Measurements from ENCODE around the gene AP1B1.
"Not testable (repeated sequence)": the region's sequence is repeated elsewhere in the genome, so short reads cannot be mapped to it uniquely, and the experiment has no call there.

Gene AP1B1

DNA sequence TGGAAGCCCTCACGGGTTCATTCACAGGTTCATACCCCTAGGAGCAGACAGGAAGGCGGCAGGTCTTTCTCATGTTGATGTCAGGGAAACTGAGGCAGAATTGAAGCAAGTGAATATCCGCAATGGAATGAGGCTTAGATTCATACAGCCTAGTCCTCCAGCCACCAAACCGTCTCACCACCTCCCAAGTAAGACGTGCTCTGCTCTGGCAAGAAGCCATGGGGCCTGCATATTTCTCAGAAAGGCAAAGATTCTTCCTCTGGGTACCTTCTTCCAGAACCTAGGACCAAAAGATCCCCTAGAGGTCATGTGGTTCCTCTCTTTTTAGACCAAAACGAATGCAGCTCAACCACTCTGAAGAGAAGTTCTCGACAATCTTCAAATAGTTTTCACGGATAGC lies 1.7 kb downstream of the AP1B1 start:
- no peaks in the 10 kb centered on the region for H3K9me3 ChIP-seq (ENCODE audit: control insufficient read depth, insufficient read depth, low read length)
- no peaks in the 10 kb centered on the region for H3K27me3 ChIP-seq (ENCODE audit: control insufficient read depth, insufficient read depth, low read length)
- H3K9ac ChIP-seq (ENCODE audit: low read depth, low read length): no peak overlapping the region
- H3K27ac ChIP-seq (ENCODE audit: low read depth, low read length): no peak overlapping the region
- H3K4me3 ChIP-seq (ENCODE audit: low read depth, low read length): no peak overlapping the region
- H3K36me3 ChIP-seq (ENCODE audit: control insufficient read depth, insufficient read depth, low read length): peaks cover 16% of the 10 kb centered on the region; the same call in 1 of the 2 replicates
- peaks cover 4% of the 10 kb centered on the region; the same call in 1 of the 2 replicates for H3K4me1 ChIP-seq (ENCODE audit: control insufficient read depth, insufficient read depth, low read length)

DNA sequence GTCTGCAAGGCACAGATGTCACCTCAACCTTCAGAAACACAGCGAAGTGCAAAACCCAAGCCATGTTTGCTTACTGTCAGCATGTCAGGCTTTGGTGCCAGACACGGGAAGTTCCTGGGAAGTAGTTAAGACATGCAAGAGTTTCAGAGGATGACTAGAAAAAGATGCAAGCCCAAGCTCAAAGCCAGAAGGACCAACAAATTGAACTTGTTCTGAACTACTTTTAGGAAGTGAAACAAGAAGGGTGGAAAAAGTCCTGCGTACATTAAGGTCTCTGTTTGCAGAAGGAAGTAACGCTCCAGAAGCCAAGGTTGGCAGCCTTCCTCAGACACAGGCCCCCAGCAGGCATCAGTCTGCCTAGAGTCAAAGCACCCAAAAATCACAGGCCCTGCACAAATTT lies 2.6 kb downstream of the AP1B1 start:
- H3K36me3 ChIP-seq (ENCODE audit: control insufficient read depth, insufficient read depth, low read length): peaks cover 16% of the 10 kb centered on the region; the same call in 1 of the 2 replicates
- no peak overlapping the region for H3K9ac ChIP-seq (ENCODE audit: low read depth, low read length)
- no peaks in the 10 kb centered on the region for H3K9me3 ChIP-seq (ENCODE audit: control insufficient read depth, insufficient read depth, low read length)
- H3K27me3 ChIP-seq (ENCODE audit: control insufficient read depth, insufficient read depth, low read length): no peaks in the 10 kb centered on the region
- no peak overlapping the region for H3K4me3 ChIP-seq (ENCODE audit: low read depth, low read length)
- H3K4me1 ChIP-seq (ENCODE audit: control insufficient read depth, insufficient read depth, low read length): peaks cover 4% of the 10 kb centered on the region; the same call in 1 of the 2 replicates
- H3K27ac ChIP-seq (ENCODE audit: low read depth, low read length): no peak overlapping the region

DNA sequence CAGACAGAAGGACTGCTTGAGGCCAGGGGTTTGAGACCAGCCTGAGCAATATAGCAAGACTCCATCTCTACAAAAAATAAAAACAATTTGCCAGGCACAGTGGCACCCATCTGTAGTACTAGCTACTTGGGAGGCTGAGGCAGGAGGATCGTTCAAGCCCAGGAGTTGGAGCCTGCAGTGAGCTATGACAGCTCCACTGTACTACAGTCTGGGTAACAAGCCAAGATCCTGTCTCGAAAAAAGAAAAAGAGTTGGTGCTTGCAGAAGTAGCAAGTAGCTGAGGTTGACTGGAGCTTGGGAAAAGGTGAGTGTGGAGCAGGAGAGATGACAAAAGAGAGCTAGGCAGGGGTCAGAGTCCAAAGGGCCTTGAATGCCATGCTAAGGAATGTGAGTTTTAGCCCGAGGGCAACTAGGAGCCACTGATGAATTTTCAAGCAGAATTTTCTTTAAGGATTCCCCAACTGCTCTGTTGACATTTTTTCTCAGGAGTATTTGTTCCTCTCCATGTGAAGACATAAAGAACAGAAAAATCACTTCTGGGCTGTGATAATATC lies 3.1 kb downstream of the AP1B1 start:
- Histone ChIP-seq H3K9me3 (ENCODE audit: control insufficient read depth, insufficient read depth, low read length) (no peaks in the 10 kb centered on the region), H3K27me3 (ENCODE audit: control insufficient read depth, insufficient read depth, low read length) (no peaks in the 10 kb centered on the region), H3K4me3 (ENCODE audit: low read depth, low read length) (no peak overlapping the region), H3K9ac (ENCODE audit: low read depth, low read length) (no peak overlapping the region), H3K4me1 (ENCODE audit: control insufficient read depth, insufficient read depth, low read length) (peaks cover 4% of the 10 kb centered on the region; the same call in 1 of the 2 replicates), H3K36me3 (ENCODE audit: control insufficient read depth, insufficient read depth, low read length) (peaks cover 16% of the 10 kb centered on the region; the same call in 1 of the 2 replicates), H3K27ac (ENCODE audit: low read depth, low read length) (no peak overlapping the region)

DNA sequence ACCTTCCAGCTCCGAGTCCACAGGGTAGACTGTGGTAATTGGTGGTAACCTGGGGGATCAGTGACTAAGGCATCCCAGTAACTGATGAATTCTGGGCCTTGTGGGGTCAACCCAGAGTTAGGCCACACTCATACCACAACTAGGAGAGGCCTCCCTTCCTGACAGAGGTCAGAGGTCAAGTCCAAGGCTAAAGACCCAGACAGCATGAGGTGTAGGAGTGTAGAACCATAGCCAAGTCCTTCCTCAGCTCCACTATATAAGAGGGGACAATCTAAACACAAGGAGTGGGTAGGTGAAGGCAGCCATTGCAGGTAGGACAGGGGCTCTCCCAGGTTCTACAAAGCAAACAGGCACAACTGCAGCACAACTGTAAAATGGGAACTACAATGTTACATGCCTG lies 4.6 kb downstream of the AP1B1 start:
- no peak overlapping the region for H3K4me3 ChIP-seq (ENCODE audit: low read depth, low read length)
- no peaks in the 10 kb centered on the region for H3K27me3 ChIP-seq (ENCODE audit: control insufficient read depth, insufficient read depth, low read length)
- H3K9ac ChIP-seq (ENCODE audit: low read depth, low read length): no peak overlapping the region
- peaks cover 16% of the 10 kb centered on the region; the same call in 1 of the 2 replicates for H3K36me3 ChIP-seq (ENCODE audit: control insufficient read depth, insufficient read depth, low read length)
- H3K4me1 ChIP-seq (ENCODE audit: control insufficient read depth, insufficient read depth, low read length): peaks cover 4% of the 10 kb centered on the region; the same call in 1 of the 2 replicates
- H3K27ac ChIP-seq (ENCODE audit: low read depth, low read length): no peak overlapping the region
- H3K9me3 ChIP-seq (ENCODE audit: control insufficient read depth, insufficient read depth, low read length): no peaks in the 10 kb centered on the region

DNA sequence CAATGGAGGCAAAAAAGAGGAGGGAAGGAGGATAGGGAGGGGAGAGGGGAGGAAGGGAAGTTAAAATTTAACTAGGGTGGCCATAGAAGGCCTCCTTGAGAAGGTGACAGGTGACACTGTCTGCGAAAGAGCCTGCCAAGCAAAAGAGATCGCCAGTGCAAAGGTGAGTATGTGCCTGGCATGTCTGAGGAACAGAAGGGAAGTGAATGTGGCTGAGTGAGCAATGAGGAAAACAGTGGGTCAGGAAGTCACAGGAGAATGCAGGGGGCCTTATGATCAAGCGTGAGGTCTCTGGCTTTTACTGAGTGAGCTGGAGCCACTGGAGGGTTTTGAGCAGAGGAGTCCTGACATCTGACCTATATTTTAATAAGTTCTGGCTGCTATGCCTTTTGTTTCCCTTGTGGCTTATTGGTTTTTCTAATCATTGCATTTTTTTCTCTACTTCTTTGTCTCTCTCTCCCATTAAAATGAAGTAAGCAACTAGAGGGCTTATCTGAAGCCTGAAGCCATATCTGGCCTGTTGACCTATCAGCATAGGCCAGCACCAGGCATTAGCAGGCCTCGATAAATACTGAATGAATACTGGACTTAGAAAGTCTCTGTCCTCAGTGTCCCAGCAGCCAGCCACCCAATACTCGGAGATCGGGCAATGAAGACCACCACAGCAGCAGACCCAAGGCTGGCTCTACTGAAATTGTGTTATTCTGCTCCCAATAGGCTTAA lies 5.6 kb downstream of the AP1B1 start:
- Histone ChIP-seq H3K36me3 (ENCODE audit: control insufficient read depth, insufficient read depth, low read length) (peaks cover 16% of the 10 kb centered on the region; the same call in 1 of the 2 replicates), H3K9me3 (ENCODE audit: control insufficient read depth, insufficient read depth, low read length) (no peaks in the 10 kb centered on the region), H3K9ac (ENCODE audit: low read depth, low read length) (no peak overlapping the region), H3K27ac (ENCODE audit: low read depth, low read length) (no peak overlapping the region), H3K4me1 (ENCODE audit: control insufficient read depth, insufficient read depth, low read length) (peaks cover 4% of the 10 kb centered on the region; the same call in 1 of the 2 replicates), H3K4me3 (ENCODE audit: low read depth, low read length) (no peak overlapping the region), H3K27me3 (ENCODE audit: control insufficient read depth, insufficient read depth, low read length) (no peaks in the 10 kb centered on the region)

DNA sequence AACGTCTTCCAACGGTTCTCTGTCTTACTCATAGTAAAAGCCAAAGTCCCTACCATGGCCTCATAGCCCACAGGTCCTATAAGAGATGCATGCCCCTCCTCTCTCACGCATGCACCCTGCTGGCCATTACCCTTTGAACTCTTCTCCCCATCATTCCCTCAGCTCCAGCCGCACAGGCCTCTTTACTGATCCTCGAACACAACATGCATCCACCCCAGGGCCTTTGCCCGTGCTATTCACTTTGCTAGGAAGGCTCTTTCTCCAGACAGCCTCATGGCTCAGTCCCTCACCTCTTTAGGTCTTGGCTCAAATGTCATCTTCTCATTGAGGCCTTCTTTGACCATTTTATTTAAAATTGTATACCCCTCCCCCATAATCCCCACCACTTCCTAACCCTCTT lies 7.5 kb downstream of the AP1B1 start:
- H3K27me3 ChIP-seq (ENCODE audit: control insufficient read depth, insufficient read depth, low read length): no peaks in the 10 kb centered on the region
- H3K36me3 ChIP-seq (ENCODE audit: control insufficient read depth, insufficient read depth, low read length): peaks cover 27% of the 10 kb centered on the region; the same call in 1 of the 2 replicates
- H3K9me3 ChIP-seq (ENCODE audit: control insufficient read depth, insufficient read depth, low read length): no peaks in the 10 kb centered on the region
- no peak overlapping the region for H3K4me3 ChIP-seq (ENCODE audit: low read depth, low read length)
- no peaks in the 10 kb centered on the region for H3K4me1 ChIP-seq (ENCODE audit: control insufficient read depth, insufficient read depth, low read length)
- no peak overlapping the region for H3K27ac ChIP-seq (ENCODE audit: low read depth, low read length)
- no peak overlapping the region for H3K9ac ChIP-seq (ENCODE audit: low read depth, low read length)

DNA sequence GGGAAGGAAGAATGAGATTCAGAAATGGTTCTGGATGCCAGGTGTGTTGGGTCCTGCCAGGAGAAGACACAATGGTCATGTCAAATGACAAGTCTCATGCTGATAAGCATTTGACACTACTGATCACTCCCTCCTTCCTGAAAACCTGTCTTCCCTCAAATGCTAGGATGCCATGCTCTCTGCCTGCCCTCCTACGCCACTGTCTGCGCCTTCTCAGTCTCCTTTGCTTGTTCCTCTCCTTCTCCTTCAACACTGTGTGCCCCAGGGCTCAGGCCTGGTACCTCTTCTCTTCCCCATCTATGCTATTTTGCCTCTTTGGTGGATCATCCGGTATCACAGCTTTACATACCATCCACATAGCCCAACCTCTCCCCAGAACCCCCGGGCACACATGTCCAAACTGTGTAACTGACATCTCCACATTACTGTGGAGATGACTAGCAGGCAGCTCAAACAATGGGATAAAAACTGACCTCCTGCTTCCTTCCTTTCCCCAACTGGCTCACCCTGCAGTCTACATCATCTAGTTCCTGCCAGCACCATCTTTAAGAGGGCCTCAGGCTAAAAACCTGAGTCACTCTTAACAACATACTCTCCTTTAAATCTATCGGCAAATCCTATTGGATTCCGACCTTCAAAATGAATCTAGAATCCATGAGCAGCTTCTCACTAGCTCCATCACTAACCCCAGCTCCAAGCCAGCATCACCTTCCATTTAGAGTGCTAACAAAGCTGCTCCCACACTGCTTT lies 8.2 kb downstream of the AP1B1 start:
- Histone ChIP-seq H3K36me3 (ENCODE audit: control insufficient read depth, insufficient read depth, low read length) (peaks cover 22% of the 10 kb centered on the region; the same call in 1 of the 2 replicates), H3K27me3 (ENCODE audit: control insufficient read depth, insufficient read depth, low read length) (no peaks in the 10 kb centered on the region), H3K4me1 (ENCODE audit: control insufficient read depth, insufficient read depth, low read length) (no peaks in the 10 kb centered on the region), H3K9me3 (ENCODE audit: control insufficient read depth, insufficient read depth, low read length) (no peaks in the 10 kb centered on the region), H3K9ac (ENCODE audit: low read depth, low read length) (no peak overlapping the region), H3K27ac (ENCODE audit: low read depth, low read length) (no peak overlapping the region), H3K4me3 (ENCODE audit: low read depth, low read length) (no peak overlapping the region)

DNA sequence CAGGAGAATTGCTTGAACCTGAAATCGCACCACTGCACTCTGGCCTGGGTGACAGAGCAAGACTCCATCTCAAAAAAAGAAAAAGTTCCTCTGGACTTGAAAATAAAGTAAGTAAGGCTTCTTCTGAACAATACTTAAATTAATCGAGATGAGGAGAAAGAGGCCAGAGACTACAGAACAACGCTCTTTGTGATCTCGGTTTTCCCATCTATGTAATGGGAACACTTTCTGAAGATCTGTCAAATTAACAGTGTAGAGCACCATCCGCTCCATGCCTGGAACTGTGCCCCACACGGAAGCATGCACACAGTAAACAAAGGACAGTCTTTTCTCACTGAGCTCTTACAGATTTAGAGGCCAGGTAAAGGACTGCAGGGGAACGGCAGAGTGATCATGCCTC lies 9.1 kb downstream of the AP1B1 start:
- Histone ChIP-seq H3K9ac (ENCODE audit: low read depth, low read length) (no peak overlapping the region), H3K9me3 (ENCODE audit: control insufficient read depth, insufficient read depth, low read length) (no peaks in the 10 kb centered on the region), H3K27me3 (ENCODE audit: control insufficient read depth, insufficient read depth, low read length) (no peaks in the 10 kb centered on the region), H3K4me1 (ENCODE audit: control insufficient read depth, insufficient read depth, low read length) (no peaks in the 10 kb centered on the region), H3K4me3 (ENCODE audit: low read depth, low read length) (no peak overlapping the region), H3K36me3 (ENCODE audit: control insufficient read depth, insufficient read depth, low read length) (peaks cover 18% of the 10 kb centered on the region; the same call in 1 of the 2 replicates), H3K27ac (ENCODE audit: low read depth, low read length) (no peak overlapping the region)

DNA sequence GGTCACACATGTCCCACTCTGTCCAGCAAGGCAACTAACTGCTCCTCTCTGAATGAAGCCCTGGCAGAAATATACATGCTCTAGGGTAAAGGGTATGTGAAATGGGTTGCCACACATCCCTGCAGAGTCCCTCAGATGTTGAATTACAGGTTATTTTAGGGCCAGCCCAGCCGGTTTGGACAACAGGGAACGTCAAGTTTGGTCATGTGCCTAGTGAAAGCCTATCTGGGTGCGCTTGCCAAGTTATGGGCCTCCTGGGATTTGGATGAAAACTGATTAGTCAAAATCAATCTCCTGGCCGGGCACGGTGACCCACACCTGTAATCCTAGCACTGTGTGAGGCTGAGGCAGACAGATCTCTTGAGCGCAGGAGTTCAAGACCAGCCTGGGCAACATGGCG lies 10.4 kb downstream of the AP1B1 start:
- Histone ChIP-seq H3K9ac (ENCODE audit: low read depth, low read length) (no peak overlapping the region), H3K27ac (ENCODE audit: low read depth, low read length) (no peak overlapping the region), H3K4me3 (ENCODE audit: low read depth, low read length) (no peak overlapping the region), H3K4me1 (ENCODE audit: control insufficient read depth, insufficient read depth, low read length) (no peaks in the 10 kb centered on the region), H3K9me3 (ENCODE audit: control insufficient read depth, insufficient read depth, low read length) (no peaks in the 10 kb centered on the region), H3K36me3 (ENCODE audit: control insufficient read depth, insufficient read depth, low read length) (peaks cover 12% of the 10 kb centered on the region; the same call in 1 of the 2 replicates), H3K27me3 (ENCODE audit: control insufficient read depth, insufficient read depth, low read length) (no peaks in the 10 kb centered on the region)

DNA sequence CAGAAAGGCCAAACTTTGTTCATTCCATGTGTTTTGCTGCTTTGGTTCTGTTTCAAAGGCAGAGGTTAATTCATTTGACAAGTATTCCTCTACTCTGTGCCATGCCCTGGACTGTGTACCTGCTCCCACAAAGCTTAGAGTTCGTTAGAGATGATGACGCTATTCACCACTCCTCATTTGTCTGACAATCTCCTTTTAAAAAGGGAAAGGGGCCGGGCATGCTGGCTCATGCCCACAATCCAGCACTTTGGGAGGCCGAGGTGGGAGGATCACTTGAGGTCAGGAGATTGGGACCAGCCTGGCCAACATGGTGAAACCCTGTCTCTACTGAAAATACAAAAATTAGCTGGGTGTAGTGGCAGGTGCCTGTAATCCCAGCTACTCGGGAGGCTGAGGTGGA lies 11.7 kb downstream of the AP1B1 start:
- not testable (repeated sequence) for H3K27me3 ChIP-seq (ENCODE audit: control insufficient read depth, insufficient read depth, low read length); H3K9me3 ChIP-seq (ENCODE audit: control insufficient read depth, insufficient read depth, low read length); H3K27ac ChIP-seq (ENCODE audit: low read depth, low read length); H3K9ac ChIP-seq (ENCODE audit: low read depth, low read length); H3K4me3 ChIP-seq (ENCODE audit: low read depth, low read length); H3K4me1 ChIP-seq (ENCODE audit: control insufficient read depth, insufficient read depth, low read length)
- peaks cover 12% of the 10 kb centered on the region; the same call in 1 of the 2 replicates for H3K36me3 ChIP-seq (ENCODE audit: control insufficient read depth, insufficient read depth, low read length)

Data from HUES48 (cell line).